Stimulated activated CD4-positive, alpha-beta T cell treated with anti-CD3 and anti-CD28 coated beads, Interleukin-12 subunit alpha, Interleukin-12 subunit beta, amount 100 ng/mL, for 24 hours (primary cell): ENCODE data around the gene SLC25A11.
A peak's percentile ranks its signal among the peaks of the same experiment; 100 is the strongest.
"Not testable (repeated sequence)": the region's sequence is repeated elsewhere in the genome, so short reads cannot be mapped to it uniquely, and the experiment has no call there.

Experiments
- DNase-seq, 2 experiments: peaks; one replicate each; pipeline ENCODE4 v3.0.0-alpha.2; 2020; ENCODE audit warnings: low read depth in 2 of 2

SLC25A11 gene

DNA sequence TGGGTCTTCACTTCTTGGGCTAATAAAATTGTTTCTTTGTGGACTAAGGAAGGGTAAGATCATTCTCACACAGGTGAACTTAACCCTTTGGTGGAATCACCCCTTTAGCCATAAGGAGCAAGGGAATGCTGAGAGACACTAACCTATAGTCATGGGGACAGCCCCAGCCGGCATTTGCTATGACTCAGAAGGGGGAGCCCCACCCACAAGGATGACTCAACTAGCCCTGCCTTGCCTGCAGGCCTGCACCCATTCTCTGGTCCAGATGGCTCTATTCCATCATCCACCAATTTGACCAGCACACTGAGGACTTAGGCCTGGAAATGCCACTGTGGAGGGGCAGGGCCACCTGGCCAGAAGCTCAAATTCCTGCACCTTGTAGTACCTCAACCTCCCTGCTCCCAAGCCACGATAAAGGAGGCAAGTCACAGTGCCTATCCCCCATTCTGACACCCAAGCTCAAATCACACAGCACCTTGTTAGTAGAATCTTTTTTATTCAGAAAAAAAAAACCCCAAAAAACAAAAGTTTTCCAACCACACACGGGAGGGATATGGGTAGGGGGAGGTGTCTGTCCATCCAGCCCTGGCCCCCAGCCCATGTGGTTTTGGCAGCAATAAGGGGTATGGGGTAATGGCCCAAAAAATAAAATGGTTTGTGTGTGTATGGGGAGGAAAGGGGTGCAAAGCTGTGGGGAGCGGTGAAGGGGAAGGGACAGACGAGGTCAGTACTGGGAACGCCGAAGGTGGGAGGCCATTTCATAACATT is 5.5 kb upstream of the SLC25A11 start:
- DNase-seq = peak; percentile 74 to 87

DNA sequence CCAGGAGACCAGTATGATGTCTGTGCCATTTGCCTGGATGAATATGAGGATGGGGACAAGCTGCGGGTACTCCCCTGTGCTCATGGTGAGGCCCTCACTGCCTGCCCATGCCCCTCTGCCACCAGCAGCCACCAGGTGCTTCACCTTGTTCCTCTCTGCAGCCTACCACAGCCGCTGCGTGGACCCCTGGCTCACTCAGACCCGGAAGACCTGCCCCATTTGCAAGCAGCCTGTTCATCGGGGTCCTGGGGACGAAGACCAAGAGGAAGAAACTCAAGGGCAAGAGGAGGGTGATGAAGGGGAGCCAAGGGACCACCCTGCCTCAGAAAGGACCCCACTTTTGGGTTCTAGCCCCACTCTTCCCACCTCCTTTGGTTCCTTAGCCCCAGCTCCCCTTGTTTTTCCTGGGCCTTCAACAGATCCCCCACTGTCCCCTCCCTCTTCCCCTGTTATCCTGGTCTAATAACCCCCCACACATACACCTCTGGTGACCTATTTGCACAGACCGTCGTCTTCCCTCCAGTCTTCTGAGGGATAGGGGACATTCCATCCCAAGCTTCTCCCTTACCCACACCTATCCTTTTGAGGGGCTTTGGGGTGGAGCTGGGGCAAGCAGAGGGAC is 4.8 kb upstream of the SLC25A11 start:
- peak in 1 of 2 experiments; percentile 42 for DNase-seq

DNA sequence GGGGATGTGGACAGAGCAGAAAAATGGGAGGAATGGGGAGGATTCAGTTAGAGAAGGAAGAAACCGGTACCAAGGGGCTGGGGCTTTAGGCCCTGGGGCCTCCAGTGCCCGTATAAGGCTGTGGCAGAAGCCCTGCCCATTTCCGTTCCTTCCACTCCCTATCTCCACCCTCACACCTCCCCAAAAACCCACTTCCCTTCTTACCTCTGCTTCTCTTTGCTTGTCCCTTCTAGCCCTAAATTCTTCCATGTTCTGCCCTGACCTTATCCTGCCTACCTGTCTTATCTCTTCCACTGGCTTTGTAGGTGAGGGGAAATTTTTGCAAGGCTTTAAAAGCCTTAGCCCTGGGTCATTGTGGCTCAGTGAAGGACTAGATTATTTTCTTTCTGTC is 4.3 kb upstream of the SLC25A11 start:
- DNase-seq = peak in 1 of 2 experiments; percentile 58

DNA sequence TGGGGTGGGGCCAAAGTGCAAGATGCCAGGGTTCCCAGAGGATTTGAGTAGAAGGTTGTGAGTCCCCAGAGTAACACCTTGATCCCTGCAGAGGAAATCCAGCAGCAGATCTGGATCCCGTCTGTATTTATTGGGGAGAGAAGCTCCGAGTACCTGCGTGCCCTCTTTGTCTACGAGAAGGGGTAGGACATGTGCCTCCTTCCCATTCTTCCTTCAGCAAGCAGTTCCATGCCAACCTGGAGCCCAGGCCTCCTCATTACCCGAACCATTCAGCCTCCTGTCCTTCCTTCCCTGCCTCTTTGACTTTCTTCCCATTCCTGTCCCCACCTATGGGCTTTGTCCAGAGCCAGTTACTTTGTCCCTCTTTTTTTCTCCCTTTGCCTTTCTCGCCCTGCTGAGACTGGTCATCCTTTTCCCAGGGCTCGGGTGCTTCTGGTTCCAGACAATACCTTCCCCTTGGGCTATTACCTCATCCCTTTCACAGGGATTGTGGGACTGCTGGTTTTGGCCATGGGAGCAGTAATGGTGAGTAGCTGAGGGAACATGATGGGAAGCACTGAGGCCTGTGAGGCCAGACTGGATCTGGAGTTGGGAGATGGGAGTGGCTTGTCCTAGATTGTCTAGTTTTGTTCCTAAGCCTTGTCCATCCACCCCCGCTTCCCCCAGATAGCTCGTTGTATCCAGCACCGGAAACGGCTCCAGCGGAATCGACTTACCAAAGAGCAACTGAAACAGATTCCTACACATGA is 3.1 kb upstream of the SLC25A11 start:
- no peak for DNase-seq

DNA sequence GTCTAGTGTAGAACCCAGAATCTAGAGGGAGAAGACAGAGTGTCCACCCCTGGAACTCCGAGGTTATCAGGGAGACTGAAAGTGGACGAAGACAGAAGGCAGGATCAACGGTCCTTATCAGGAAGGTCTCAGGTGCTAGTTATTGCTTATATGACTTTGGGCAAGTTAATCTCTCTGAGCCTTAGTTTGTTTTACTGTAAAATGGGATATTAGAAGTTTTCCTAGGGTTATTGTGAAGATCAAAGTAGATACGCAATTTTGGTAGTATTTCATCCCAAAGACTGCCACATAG is 1.4 kb upstream of the SLC25A11 start:
- DNase-seq = no peak

DNA sequence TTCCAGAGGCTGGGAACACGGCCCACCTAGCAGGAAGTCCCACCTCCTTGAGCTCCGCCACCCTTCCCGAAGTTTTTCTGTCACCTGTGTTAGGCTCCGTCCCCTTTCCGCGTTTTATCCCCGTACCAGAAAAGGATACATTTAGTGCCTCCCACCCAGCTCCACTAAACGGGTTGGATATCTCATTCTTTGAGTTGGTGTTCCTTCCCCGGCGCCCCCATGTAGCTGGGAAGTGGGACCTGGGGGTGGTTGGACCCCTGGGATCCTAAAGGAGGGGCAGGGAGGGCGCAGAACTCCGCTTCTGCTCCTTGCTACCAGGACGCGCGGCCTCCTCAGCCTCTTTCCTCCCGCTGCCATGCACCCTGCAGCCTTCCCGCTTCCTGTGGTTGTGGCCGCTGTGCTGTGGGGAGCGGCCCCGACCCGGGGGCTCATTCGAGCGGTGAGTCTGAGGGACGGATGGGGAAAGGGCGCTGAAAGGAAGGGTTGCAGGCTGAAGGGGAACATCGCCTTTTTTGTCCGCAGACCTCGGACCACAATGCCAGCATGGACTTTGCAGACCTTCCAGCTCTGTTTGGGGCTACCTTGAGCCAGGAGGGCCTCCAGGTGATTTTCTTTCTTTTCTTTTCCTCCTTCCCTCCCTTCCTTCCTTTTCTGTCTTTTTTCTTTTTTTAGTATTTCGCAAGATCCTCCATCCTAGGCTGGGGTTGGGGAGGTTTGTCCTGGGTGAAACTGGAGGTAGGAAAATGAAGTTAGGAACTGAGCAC is 891 bp upstream of the SLC25A11 start:
- DNase-seq = no peak

DNA sequence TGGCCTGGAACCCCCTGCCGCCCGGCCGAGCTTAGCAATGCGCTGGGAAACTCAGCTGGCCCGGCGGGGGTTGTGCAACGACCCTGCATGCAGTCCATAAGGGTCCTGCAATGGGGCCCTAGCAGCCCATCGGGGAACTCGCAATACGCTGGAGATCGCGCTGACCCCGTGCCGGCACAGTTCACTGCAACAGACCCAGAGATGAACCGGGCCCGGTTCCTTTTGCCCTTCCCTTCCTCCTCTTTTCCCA is 375 bp downstream of the SLC25A11 start:
- no peak for DNase-seq

DNA sequence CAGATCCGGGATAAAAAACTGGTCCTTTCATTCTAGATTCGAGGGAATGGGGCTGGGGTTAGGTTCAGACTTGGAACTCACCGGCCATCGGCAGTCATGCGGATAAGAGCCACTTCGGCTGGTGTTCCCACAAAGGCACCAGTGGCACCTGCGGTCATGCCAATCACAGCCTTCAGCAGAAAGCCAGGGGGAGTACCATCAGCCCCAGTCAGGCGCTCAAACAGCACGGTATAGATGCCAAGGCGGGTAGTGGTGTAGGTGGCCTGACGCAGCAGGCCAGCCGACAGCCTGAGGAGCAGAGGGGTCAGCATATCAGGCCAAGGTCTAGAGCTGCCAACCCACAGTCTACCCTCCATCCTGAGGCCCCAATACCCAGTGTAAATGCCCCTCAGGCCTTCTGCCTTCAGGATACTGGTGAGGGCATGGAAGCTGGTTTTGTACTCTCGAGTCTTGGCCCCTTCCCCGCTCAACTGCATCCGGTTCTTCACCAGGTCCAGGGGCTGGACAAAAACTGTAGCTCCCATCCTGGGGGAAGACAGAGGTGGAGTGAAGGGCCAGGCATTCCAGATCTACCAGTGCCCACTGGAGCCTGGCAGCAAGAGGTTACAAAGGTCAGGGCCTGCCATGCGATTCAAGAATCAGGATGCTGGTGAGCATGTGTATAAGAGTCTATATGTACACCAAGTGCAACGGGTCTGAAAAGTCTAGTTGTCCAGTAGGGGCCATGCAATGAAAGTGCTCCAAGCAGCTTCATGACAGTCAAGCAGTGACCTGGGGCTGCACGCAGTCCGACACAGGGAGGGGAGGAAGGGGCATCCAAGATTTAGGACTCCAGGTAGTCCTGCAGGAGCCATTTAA is 929 bp downstream of the SLC25A11 start:
- DNase-seq = no peak

DNA sequence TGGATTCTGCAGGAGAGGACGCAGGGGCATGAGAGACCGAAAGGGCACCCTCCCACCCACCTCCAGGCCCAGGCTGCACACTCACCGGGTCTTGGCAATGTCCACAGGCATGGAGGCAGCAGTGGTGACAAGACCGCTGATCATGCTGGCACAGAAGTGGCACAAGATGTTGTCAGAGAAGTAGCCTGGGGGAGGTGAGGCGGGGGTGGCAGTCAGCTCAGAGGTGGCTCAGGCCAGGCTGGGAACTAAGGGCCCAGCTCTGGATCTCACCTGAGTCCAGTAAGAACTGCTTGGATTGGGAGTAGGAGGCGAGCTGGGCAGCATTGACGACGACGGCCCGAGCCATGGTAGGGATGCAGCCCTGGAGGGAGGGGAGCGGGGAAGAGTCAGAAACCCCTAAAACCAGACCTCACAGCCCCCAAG is 1.8 kb downstream of the SLC25A11 start:
- DNase-seq = no peak

DNA sequence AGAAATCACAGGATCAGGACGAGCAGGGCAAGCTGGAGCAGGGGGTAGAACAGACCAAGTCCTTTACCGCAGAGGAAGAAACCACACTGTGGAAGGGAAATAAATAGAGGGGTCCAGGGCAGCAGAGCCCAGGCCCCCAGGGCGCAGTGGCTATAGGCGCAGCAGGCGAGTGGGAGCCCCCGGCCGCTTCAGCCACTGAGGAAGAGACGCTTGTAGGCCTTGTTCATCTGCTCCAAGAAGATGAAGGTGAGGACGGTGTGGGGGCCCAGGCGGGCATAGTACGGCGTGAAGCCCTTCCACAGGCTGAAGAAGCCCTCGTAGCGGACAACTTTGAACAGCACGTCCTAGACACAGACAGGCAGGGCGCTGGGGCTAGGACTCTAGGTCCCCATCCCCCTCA is 2.3 kb downstream of the SLC25A11 start:
- DNase-seq = no peak

DNA sequence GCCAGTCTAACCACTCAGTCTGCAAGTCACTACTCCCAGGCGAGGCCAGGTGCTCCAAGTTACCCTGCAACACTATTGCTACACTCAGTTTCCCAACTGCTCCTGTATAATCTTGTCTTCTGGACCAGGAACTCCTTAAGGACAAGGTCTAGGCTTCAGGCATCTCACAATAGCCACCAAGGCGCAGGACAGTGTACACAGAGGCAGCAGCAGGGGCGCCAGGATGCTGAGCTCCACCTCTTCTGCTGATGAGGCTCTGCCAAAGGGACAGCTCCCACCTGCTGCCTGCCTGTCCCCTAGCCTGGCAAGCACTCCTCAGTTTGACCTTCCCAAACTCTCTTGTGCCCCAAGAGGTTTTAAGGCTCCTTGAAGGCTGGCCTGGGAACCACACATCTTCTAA is 3.4 kb downstream of the SLC25A11 start:
- no peak for DNase-seq

DNA sequence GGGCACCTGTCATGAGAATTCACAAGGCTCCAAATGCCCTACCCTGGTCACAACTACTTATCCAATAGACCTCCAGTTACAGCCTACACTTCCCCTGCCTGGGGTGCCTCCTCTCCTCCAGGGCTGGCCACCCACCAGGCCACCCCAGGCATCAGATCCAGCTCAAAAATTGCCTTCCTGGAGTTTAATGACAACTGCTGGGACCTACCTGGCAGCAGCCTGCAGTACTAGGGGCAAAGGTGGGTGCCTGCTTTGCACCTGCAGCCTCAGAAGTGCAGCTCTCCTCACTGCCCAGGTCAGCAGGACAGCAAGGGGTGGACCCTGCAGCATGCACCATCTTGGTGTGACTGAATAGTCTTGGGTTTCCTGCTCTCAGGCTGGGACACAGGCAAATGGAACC is 4.2 kb downstream of the SLC25A11 start:
- no peak for DNase-seq

DNA sequence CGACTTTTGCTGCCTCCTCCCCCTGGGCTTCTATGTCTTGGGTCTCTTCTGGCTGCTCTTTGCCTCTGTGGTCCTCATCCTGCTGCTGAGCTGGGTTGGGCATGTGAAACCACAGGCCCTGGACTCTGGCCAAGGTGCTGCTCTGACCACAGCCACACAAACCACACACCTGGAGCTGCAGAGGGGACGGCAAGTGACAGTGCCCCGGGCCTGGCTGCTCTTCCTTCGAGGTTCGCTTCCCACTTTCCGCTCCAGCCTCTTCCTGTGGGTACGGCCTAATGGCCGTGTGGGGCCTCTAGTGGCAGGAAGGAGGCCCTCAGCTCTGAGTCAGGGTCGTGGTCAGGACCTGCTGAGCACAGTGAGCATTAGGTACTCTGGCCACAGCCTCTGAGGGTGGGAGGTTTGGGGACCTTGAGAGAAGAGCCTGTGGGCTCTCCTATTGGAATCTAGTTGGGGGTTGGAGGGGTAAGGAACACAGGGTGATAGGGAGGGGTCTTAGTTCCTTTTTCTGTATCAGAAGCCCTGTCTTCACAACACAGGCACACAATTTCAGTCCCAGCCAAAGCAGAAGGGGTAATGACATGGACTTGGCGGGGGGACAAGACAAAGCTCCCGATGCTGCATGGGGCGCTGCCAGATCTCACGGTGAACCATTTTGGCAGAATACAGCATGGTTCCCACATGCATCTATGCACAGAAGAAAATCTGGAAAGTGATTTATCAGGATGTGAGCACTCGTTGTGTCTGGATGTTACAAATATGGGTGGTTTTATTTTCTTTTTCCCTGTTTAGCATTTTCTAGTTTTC is 5.5 kb downstream of the SLC25A11 start:
- no peak for DNase-seq

DNA sequence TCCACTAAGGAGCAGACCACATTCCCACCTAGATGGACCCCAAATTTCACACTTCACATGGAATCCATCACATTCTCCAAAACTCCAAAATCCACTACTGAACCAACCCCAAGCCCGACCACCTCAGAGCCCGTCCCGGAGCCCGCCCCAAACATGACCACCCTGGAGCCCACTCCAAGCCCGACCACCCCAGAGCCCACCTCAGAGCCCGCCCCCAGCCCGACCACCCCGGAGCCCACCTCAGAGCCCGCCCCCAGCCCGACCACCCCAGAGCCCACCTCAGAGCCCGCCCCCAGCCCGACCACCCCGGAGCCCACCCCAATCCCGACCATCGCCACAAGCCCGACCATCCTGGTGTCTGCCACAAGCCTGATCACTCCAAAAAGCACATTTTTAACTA is 6.2 kb downstream of the SLC25A11 start:
- DNase-seq = no peak

DNA sequence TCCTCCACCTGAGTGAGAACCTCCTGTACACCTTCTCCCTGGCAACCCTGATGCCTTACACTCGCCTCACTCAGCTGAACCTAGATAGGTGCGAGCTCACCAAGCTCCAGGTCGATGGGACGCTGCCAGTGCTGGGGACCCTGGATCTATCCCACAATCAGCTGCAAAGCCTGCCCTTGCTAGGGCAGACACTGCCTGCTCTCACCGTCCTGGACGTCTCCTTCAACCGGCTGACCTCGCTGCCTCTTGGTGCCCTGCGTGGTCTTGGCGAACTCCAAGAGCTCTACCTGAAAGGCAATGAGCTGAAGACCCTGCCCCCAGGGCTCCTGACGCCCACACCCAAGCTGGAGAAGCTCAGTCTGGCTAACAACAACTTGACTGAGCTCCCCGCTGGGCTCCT is 7.1 kb downstream of the SLC25A11 start:
- no peak for DNase-seq

DNA sequence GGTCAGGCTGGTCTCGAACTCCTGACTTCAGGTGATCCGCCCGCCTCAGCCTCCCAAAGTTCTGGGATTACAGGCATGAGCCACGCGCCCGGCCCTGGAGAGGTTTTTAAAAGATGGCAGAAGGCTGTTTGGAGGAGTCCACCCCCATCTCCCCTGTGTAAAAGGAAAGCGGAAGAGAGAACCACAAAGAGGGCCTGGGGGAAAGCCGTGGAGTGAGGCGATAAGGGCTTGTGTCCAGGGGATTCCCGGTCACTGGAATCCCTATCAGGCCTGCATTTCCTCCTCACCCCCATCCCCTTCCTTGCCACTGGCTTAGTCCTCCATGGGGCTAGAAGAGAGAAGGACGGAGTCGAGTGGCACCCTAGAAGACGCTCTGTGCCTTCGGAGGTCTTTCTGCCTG is 7.9 kb downstream of the SLC25A11 start, which contains the start of gene GP1BA:
GP1BA (plus strand) TSS at position 315 of the 400 bp plus-strand sequence. CDS start 328 bp downstream, outside the sequence.
- DNase-seq = no peak

DNA sequence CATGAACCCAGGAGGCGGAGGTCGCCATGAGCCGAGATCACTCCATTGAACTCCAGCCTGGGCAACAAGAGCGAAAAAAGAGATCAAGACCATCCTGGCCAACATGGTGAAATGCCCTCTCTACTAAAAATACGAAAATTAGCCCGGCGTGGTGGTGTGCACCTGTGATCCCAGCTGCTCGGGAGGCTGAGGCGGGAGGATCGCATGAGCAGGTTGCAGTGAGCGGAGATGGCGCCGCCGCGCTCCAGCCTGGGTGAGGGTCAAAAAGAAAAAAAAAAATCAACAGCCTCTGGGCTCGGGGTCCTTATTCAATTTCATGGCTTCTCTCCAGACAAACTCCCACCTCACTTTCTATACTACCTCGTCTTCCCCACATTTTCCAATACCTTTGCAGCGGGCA is 11.0 kb downstream of the SLC25A11 start:
- DNase-seq = no peak

DNA sequence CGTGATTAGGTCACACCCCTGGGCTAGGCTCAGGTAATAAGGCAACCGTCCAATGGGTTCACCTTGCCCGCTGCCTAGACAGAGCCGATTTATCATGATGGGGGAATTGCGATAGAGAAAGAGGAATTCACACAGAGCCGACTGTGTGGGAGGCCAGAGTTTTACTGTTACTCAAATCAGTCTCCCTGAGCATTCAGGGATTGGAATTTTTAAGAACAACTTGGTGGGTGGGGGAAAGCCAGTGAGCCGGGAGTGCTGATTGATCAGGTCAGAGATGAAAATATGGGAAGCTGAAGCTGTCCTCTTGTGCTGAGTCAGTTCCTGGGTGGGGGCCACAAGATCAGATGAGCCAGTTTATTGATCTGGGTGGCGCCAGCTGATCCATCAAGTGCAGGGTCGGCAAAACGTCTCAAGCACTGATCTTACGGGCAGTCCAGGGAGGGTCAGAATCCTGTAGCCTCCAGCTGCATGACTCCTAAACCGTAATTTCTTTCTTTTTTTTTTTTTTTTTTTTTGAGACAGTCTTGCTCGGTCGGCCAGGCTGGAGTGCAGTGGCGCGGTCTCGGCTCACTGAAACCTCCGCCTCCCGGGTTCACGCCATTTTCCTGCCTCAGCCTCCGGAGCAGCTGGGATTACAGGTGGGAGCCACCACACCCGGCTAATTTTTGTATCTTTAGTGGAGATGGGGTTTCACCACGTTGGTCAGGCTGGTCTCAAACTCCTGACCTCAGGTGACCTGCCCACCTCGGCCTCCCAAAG is 13.1 kb downstream of the SLC25A11 start:
- not testable (repeated sequence) for DNase-seq

DNA sequence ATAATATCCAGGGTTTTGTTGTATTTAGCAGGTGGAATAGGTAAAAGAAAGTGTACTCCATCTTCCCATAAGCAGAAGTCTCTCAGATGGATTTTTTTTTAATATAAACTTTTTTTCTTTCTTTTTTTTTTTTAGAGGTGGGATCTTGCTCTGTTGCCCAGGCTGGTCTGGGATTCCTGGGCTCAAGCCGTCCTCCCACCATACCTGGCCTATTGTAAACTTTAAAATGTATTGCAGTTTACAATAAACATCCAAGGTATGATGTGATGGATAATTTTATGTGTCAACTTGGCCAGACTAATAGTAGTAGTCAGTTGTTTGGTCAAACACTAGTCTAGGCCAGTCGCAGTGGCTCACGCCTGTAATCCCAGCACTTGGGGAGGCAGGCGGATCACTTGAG is 18.5 kb downstream of the SLC25A11 start:
- DNase-seq = no peak
